HEK293 (cell line): ENCODE measurements around the gene MTMR10.

ENCODE experiments used
- EGR2 ChIP-seq: fragments of 450-650 bp; formaldehyde crosslinking; IDR thresholded peaks from 2 replicates; pipeline ENCODE4 v1.5.1; 2016; ENCODE audit warnings: low read depth, missing biosample characterization, missing genetic modification characterization
- FEZF1 ChIP-seq: fragments of 450-650 bp; formaldehyde crosslinking; IDR thresholded peaks from 2 replicates; pipeline ENCODE4 v1.5.1; 2016; ENCODE audit warnings: missing biosample characterization, missing genetic modification characterization
- OSR2 ChIP-seq: fragments of 450-650 bp; formaldehyde crosslinking; IDR thresholded peaks from 2 replicates; pipeline ENCODE4 v1.5.1; 2016; ENCODE audit warnings: missing biosample characterization, missing genetic modification characterization
- PRDM10 ChIP-seq: fragments of 450-650 bp; formaldehyde crosslinking; IDR thresholded peaks from 2 replicates; pipeline ENCODE4 v1.5.1; 2016; ENCODE audit warnings: missing biosample characterization, missing genetic modification characterization
- RBAK ChIP-seq: fragments of 450-650 bp; formaldehyde crosslinking; IDR thresholded peaks from 2 replicates; pipeline ENCODE4 v1.5.1; 2016; ENCODE audit warnings: missing biosample characterization, missing genetic modification characterization
- ZBTB17 ChIP-seq: fragments of 450-650 bp; formaldehyde crosslinking; IDR thresholded peaks from 2 replicates; pipeline ENCODE4 v1.5.1; 2016; ENCODE audit warnings: missing biosample characterization, missing genetic modification characterization
- ZNF24 ChIP-seq: fragments of 450-650 bp; formaldehyde crosslinking; IDR thresholded peaks from 2 replicates; pipeline ENCODE4 v1.5.1; 2016; ENCODE audit warnings: missing biosample characterization, missing genetic modification characterization
- ZNF292 ChIP-seq: fragments of 450-650 bp; formaldehyde crosslinking; IDR thresholded peaks from 2 replicates; pipeline ENCODE4 v1.5.1; 2016; ENCODE audit warnings: low read depth, missing biosample characterization, missing genetic modification characterization, borderline replicate concordance
- ZNF324 ChIP-seq: fragments of 450-650 bp; formaldehyde crosslinking; IDR thresholded peaks from 2 replicates; pipeline ENCODE4 v1.5.1; 2016; ENCODE audit warnings: missing biosample characterization, missing genetic modification characterization
- ZNF354C ChIP-seq: fragments of 450-650 bp; formaldehyde crosslinking; IDR thresholded peaks from 2 replicates; pipeline ENCODE4 v1.5.1; 2016; ENCODE audit warnings: missing biosample characterization, missing genetic modification characterization, low read depth, borderline replicate concordance
- ZNF449 ChIP-seq: fragments of 450-650 bp; formaldehyde crosslinking; IDR thresholded peaks from 2 replicates; pipeline ENCODE4 v1.5.1; 2017; ENCODE audit warnings: missing biosample characterization, mild to moderate bottlenecking, missing genetic modification characterization, moderate library complexity
- ZNF518A ChIP-seq: fragments of 450-650 bp; formaldehyde crosslinking; conservative IDR thresholded peaks from 2 replicates; pipeline ENCODE4 v1.5.1; 2016; ENCODE audit warnings: low read depth, missing biosample characterization, missing genetic modification characterization
- ZNF544 ChIP-seq: fragments of 450-650 bp; formaldehyde crosslinking; IDR thresholded peaks from 2 replicates; pipeline ENCODE4 v1.5.0; 2017; ENCODE audit warnings: missing biosample characterization, missing genetic modification characterization
- ZNF610 ChIP-seq: fragments of 450-650 bp; formaldehyde crosslinking; IDR thresholded peaks from 2 replicates; pipeline ENCODE4 v1.5.1; 2016; ENCODE audit warnings: missing biosample characterization, missing genetic modification characterization, borderline replicate concordance
- ZNF664 ChIP-seq: fragments of 450-650 bp; formaldehyde crosslinking; IDR thresholded peaks from 2 replicates; pipeline ENCODE4 v1.5.1; 2016; ENCODE audit warnings: missing biosample characterization, missing genetic modification characterization
- ZNF704 ChIP-seq: fragments of 450-650 bp; formaldehyde crosslinking; IDR thresholded peaks from 2 replicates; pipeline ENCODE4 v1.5.1; 2016; ENCODE audit warnings: missing biosample characterization, missing genetic modification characterization
- ZNF785 ChIP-seq: fragments of 450-650 bp; formaldehyde crosslinking; IDR thresholded peaks from 2 replicates; pipeline ENCODE4 v1.5.1; 2016; ENCODE audit warnings: missing biosample characterization, missing genetic modification characterization

Gene MTMR10

GRCh38 chr15:30903497-30904187, 87.8 kb downstream of the MTMR10 start, which contains the start of gene FAN1 (continued):
- TF ChIP-seq PRDM10 (tag by site-specific recombination) (peak; percentile 92), RBAK (no peak), EGR2 (tag by site-specific recombination) (peak; percentile 86), OSR2 (tag by site-specific recombination) (no peak), ZNF324 (peak; percentile 89), ZNF518A (tag by site-specific recombination) (peak; percentile 75), ZNF704 (tag by site-specific recombination) (no peak), ZNF24 (tag by site-specific recombination) (peak; percentile 69; the same call in 1 of the 2 replicates), ZNF785 (tag by site-specific recombination) (no peak), ZNF354C (tag by site-specific recombination) (no peak), ZBTB17 (tag by site-specific recombination) (peak; percentile 100), ZNF544 (no peak), ZNF449 (peak; percentile 90), ZNF610 (tag by site-specific recombination) (peak; percentile 37; the same call in 1 of the 2 replicates), ZNF664 (tag by site-specific recombination) (no peak), FEZF1 (tag by site-specific recombination) (peak; percentile 23; the same call in 1 of the 2 replicates), ZNF292 (tag by site-specific recombination) (no peak)
